Measurements from ENCODE around the gene SLC18A2.

Gene SLC18A2

DNA sequence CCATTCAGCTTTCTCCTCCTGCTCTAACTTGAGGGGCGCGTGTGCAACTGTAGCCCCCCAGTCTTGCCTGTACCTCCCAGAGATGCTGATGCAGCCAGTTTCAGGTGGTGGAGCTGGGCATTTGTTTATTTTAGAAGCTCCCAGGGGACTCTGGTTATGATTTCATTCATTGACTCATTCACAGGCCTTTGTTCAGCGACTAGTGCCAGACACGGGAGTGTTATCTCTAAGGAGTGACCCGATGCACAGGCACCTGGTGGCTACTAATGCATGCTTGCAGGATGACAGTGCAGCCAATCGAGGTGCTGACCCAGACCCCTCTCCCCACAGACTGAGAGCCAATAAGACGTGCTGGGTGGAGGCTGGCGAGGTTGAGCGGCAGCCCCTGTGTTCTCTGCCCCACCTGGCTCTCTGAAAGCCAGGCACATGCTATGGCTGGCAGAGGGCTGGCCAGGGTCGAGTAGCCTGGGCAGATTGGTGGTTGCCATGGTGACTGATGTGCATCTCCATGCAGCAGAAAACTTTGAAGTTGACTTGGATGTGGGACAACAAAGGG lies 19.7 kb upstream of the SLC18A2 start:
- no peak for TF ChIP-seq CTCF (IDR thresholded peaks at IDR 0.05; ENCODE audit: control insufficient read depth, insufficient read depth, low read depth, low read length, missing control alignments)
- no peak for DNase-seq (ENCODE audit: low read depth)
- H3K4me3 ChIP-seq (ENCODE audit: control insufficient read depth, low read depth, low read length), result no peak overlapping the region

DNA sequence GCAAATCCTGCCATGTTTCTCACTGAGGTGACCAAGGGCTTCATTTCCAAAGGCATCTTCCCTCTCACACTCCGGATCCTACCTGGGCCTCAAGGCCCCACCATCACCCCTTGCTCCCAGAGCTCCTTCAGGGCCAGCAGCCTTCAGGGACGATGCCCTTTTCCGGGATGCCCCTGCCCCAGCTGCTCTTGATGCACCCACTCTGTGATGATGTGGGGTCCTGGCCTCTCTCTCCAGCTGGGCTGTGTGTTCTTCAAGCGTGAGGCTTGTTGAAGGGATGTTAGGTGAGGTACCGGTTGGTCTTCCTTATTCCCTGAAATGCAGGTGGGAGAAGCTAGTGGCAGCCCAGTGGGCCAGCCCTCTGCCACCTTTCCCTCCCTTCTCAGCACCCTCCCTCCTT lies 18.4 kb upstream of the SLC18A2 start:
- no peak for TF ChIP-seq CTCF (IDR thresholded peaks at IDR 0.05; ENCODE audit: control insufficient read depth, insufficient read depth, low read depth, low read length, missing control alignments)
- no peak overlapping the region for H3K4me3 ChIP-seq (ENCODE audit: control insufficient read depth, low read depth, low read length)
- no peak for DNase-seq (ENCODE audit: low read depth)

- no peak overlapping the region for H3K4me3 ChIP-seq (ENCODE audit: control insufficient read depth, low read depth, low read length)
These were observed 17.8 kb upstream of the SLC18A2 start for GRCh38 chr10:117222976-117223692.

GRCh38 chr10:117223693-117224430 lies 17.1 kb upstream of the SLC18A2 start:
- no peak for TF ChIP-seq CTCF (IDR thresholded peaks at IDR 0.05; ENCODE audit: control insufficient read depth, insufficient read depth, low read depth, low read length, missing control alignments)
- no peak for DNase-seq (ENCODE audit: low read depth)
- no peak overlapping the region for H3K4me3 ChIP-seq (ENCODE audit: control insufficient read depth, low read depth, low read length)

More at GRCh38 chr10:117222976-117223692, 17.8 kb upstream of the SLC18A2 start:
- no peak for TF ChIP-seq CTCF (IDR thresholded peaks at IDR 0.05; ENCODE audit: control insufficient read depth, insufficient read depth, low read depth, low read length, missing control alignments)
- DNase-seq (ENCODE audit: low read depth), result no peak

DNA sequence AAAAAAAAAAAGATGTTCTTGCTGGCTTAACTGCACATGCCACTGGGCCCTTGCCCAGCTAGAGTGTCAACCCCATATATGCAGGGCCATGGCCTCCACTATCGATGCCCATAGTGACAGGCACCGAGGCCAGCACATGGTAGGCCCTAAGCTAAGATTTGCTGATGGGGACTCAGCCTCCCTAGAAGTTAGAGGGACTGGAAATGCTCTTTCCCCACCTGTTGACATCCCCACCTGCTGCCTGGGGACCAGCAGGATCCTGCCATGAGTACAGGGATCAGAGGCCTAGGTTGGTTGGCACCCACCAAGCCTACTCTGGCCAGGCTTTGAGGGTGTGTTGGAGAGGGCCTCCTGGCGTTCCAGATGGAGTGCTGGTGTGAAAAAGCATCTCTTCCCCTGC lies 16.0 kb upstream of the SLC18A2 start:
- no peak for DNase-seq (ENCODE audit: low read depth)
- H3K4me3 ChIP-seq (ENCODE audit: control insufficient read depth, low read depth, low read length), result no peak overlapping the region
- no peak for TF ChIP-seq CTCF (IDR thresholded peaks at IDR 0.05; ENCODE audit: control insufficient read depth, insufficient read depth, low read depth, low read length, missing control alignments)

GRCh38 chr10:117226813-117227451 lies 14.0 kb upstream of the SLC18A2 start:
- no peak overlapping the region for H3K4me3 ChIP-seq (ENCODE audit: control insufficient read depth, low read depth, low read length)
- DNase-seq (ENCODE audit: low read depth), result peak; percentile 2
- TF ChIP-seq CTCF (IDR thresholded peaks at IDR 0.05; ENCODE audit: control insufficient read depth, insufficient read depth, low read depth, low read length, missing control alignments), result peak; percentile 59
